NCI-H1105 treated with DMSO at 0.1 percent for 48 hours (cell line): ENCODE results near the gene LCE2C.

ENCODE experiments used
- DNase-seq: peaks from one replicate; lab custom pipeline; 2025; lab: John Stamatoyannopoulos, UW

LCE2C gene

DNA sequence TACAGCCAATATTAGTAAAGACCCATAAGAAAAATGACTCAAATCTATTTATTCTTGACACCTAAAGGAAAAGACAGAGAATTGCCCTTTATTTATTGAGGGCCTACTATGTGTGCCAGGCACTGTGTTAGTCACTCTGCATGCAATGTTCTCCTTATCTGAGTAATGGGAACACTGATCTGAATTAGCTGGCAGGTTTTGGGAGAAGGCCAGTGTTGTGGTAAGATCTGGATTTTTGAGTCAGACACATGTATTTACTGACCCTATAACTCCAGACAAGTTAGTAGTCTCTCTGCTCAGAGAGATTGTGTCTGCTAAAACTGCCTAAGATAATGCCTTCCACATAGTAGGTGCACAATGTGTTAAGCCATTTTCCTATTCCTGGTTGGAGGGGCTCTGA, 50.2 kb downstream of the LCE2C start:
- DNase-seq, result no peak
